ENCODE results near the gene SPCS1.

SPCS1 gene

GRCh38 chr3:52695798-52696671 is 9.9 kb upstream of the SPCS1 start:
- H3K9ac ChIP-seq (ENCODE audit: low read depth, low read length) = no peak overlapping the region
- H3K27ac ChIP-seq (ENCODE audit: low read depth, low read length) = no peak overlapping the region
- H3K36me3 ChIP-seq (ENCODE audit: control insufficient read depth, insufficient read depth, low read length) = peaks cover 88% of the 10 kb centered on the region
- H3K4me1 ChIP-seq (ENCODE audit: control insufficient read depth, insufficient read depth, low read length) = no peaks in the 10 kb centered on the region
- H3K27me3 ChIP-seq (ENCODE audit: control insufficient read depth, insufficient read depth, low read length) = no peaks in the 10 kb centered on the region
- no peak overlapping the region for H3K4me3 ChIP-seq (ENCODE audit: low read depth, low read length)
- no peaks in the 10 kb centered on the region for H3K9me3 ChIP-seq (ENCODE audit: control insufficient read depth, insufficient read depth, low read length)

- Histone ChIP-seq H3K4me1 (ENCODE audit: control insufficient read depth, insufficient read depth, low read length) (no peaks in the 10 kb centered on the region), H3K4me3 (ENCODE audit: low read depth, low read length) (no peak overlapping the region), H3K27me3 (ENCODE audit: control insufficient read depth, insufficient read depth, low read length) (no peaks in the 10 kb centered on the region), H3K27ac (ENCODE audit: low read depth, low read length) (no peak overlapping the region), H3K9me3 (ENCODE audit: control insufficient read depth, insufficient read depth, low read length) (no peaks in the 10 kb centered on the region), H3K36me3 (ENCODE audit: control insufficient read depth, insufficient read depth, low read length) (peaks cover 78% of the 10 kb centered on the region), H3K9ac (ENCODE audit: low read depth, low read length) (no peak overlapping the region)
These were observed 8.9 kb upstream of the SPCS1 start for GRCh38 chr3:52696830-52697631.

DNA sequence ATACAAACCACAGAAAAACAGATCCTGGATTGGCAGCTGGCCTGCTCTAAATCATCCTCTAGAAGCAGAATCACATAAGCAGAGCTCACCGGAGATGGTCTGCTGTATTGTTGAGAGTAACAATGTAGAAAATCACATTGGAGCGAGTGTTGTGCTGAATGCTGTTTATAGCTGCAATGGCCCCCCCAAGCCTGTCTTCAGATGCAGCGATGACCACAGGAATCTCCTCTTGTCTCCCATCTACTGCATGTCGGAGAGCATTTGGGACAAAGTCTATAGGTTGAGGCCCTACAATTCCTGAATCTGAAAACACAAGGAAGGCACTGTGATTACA is 8.3 kb upstream of the SPCS1 start:
- no peaks in the 10 kb centered on the region for H3K4me1 ChIP-seq (ENCODE audit: control insufficient read depth, insufficient read depth, low read length)
- H3K27me3 ChIP-seq (ENCODE audit: control insufficient read depth, insufficient read depth, low read length) = no peaks in the 10 kb centered on the region
- H3K9me3 ChIP-seq (ENCODE audit: control insufficient read depth, insufficient read depth, low read length) = no peaks in the 10 kb centered on the region
- no peak overlapping the region for H3K4me3 ChIP-seq (ENCODE audit: low read depth, low read length)
- H3K27ac ChIP-seq (ENCODE audit: low read depth, low read length) = no peak overlapping the region
- H3K36me3 ChIP-seq (ENCODE audit: control insufficient read depth, insufficient read depth, low read length) = peaks cover 72% of the 10 kb centered on the region
- no peak overlapping the region for H3K9ac ChIP-seq (ENCODE audit: low read depth, low read length)

- Histone ChIP-seq H3K4me3 (ENCODE audit: low read depth, low read length) (no peak overlapping the region), H3K4me1 (ENCODE audit: control insufficient read depth, insufficient read depth, low read length) (peaks cover 7% of the 10 kb centered on the region; the same call in 1 of the 2 replicates), H3K9me3 (ENCODE audit: control insufficient read depth, insufficient read depth, low read length) (no peaks in the 10 kb centered on the region), H3K9ac (ENCODE audit: low read depth, low read length) (no peak overlapping the region), H3K27me3 (ENCODE audit: control insufficient read depth, insufficient read depth, low read length) (no peaks in the 10 kb centered on the region), H3K27ac (ENCODE audit: low read depth, low read length) (no peak overlapping the region), H3K36me3 (ENCODE audit: control insufficient read depth, insufficient read depth, low read length) (peaks cover 30% of the 10 kb centered on the region)
These were observed 2.6 kb upstream of the SPCS1 start for GRCh38 chr3:52703341-52703740.

- H3K9ac ChIP-seq (ENCODE audit: low read depth, low read length) = peak overlapping the region; percentile 89
- no peaks in the 10 kb centered on the region for H3K27me3 ChIP-seq (ENCODE audit: control insufficient read depth, insufficient read depth, low read length)
- H3K9me3 ChIP-seq (ENCODE audit: control insufficient read depth, insufficient read depth, low read length) = no peaks in the 10 kb centered on the region
- H3K27ac ChIP-seq (ENCODE audit: low read depth, low read length) = peak overlapping the region; percentile 89
- peaks cover 7% of the 10 kb centered on the region; the same call in 1 of the 2 replicates for H3K4me1 ChIP-seq (ENCODE audit: control insufficient read depth, insufficient read depth, low read length)
- H3K36me3 ChIP-seq (ENCODE audit: control insufficient read depth, insufficient read depth, low read length) = peaks cover 26% of the 10 kb centered on the region
- peak overlapping the region; percentile 99 for H3K4me3 ChIP-seq (ENCODE audit: low read depth, low read length)
These were observed 1.1 kb upstream of the SPCS1 start for GRCh38 chr3:52704611-52705437.

- Histone ChIP-seq H3K4me3 (ENCODE audit: low read depth, low read length) (peak overlapping the region; percentile 99), H3K9me3 (ENCODE audit: control insufficient read depth, insufficient read depth, low read length) (no peaks in the 10 kb centered on the region), H3K27ac (ENCODE audit: low read depth, low read length) (peak overlapping the region; percentile 89), H3K4me1 (ENCODE audit: control insufficient read depth, insufficient read depth, low read length) (peaks cover 7% of the 10 kb centered on the region; the same call in 1 of the 2 replicates), H3K27me3 (ENCODE audit: control insufficient read depth, insufficient read depth, low read length) (no peaks in the 10 kb centered on the region), H3K9ac (ENCODE audit: low read depth, low read length) (peak overlapping the region; percentile 89), H3K36me3 (ENCODE audit: control insufficient read depth, insufficient read depth, low read length) (peaks cover 24% of the 10 kb centered on the region)
These were observed 543 bp upstream of the SPCS1 start for GRCh38 chr3:52705438-52705687.

DNA sequence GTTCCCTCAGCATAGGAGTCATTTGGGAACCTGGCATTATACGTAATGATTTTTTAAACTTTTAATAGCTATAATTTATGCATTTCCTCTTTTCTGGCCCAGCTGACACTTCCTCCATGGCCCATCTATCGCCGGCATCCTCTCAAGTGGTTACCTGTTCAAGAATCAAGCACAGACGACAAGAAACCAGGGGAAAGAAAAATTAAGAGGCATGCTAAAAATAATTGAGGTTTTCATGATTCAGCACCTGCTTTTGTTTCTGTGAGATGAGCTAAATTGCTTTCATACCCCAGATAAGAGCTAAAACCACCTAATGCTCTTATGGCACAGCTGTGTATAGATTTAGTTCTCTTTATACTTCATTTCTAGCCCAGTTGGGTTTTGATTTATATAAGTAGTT is 1.7 kb downstream of the SPCS1 start:
- H3K27ac ChIP-seq (ENCODE audit: low read depth, low read length) = no peak overlapping the region

DNA sequence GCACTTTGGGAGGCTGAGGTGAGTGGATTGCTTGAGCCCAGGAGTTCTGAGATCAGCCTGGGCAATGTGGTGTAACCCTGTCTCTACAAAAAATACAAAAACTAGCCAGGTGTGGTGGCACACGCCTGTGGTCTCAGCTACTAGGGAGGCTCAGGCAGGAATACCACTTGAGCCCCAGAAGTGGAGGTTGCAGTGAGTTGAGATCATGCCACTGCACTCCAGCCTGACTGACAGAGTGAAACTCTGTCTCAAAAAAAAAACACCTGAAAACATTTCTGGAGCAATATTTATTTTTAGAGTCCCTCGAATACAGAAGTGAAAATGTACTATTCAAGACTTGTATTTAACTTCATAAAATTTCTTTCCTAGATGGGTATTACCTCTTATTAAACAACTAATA is 4.6 kb downstream of the SPCS1 start:
- H3K36me3 ChIP-seq (ENCODE audit: control insufficient read depth, insufficient read depth, low read length) = peaks cover 38% of the 10 kb centered on the region
- no peak overlapping the region for H3K27ac ChIP-seq (ENCODE audit: low read depth, low read length)
- H3K9me3 ChIP-seq (ENCODE audit: control insufficient read depth, insufficient read depth, low read length) = no peaks in the 10 kb centered on the region

More for the DNA sequence above, 1.7 kb downstream of the SPCS1 start:
- no peaks in the 10 kb centered on the region for H3K27me3 ChIP-seq (ENCODE audit: control insufficient read depth, insufficient read depth, low read length)
- H3K36me3 ChIP-seq (ENCODE audit: control insufficient read depth, insufficient read depth, low read length) = peaks cover 39% of the 10 kb centered on the region
- H3K4me3 ChIP-seq (ENCODE audit: low read depth, low read length) = peak overlapping the region; percentile 99; the same call in 1 of the 2 replicates
- no peaks in the 10 kb centered on the region for H3K9me3 ChIP-seq (ENCODE audit: control insufficient read depth, insufficient read depth, low read length)
- H3K9ac ChIP-seq (ENCODE audit: low read depth, low read length) = no peak overlapping the region
- H3K4me1 ChIP-seq (ENCODE audit: control insufficient read depth, insufficient read depth, low read length) = peaks cover 7% of the 10 kb centered on the region; the same call in 1 of the 2 replicates

DNA sequence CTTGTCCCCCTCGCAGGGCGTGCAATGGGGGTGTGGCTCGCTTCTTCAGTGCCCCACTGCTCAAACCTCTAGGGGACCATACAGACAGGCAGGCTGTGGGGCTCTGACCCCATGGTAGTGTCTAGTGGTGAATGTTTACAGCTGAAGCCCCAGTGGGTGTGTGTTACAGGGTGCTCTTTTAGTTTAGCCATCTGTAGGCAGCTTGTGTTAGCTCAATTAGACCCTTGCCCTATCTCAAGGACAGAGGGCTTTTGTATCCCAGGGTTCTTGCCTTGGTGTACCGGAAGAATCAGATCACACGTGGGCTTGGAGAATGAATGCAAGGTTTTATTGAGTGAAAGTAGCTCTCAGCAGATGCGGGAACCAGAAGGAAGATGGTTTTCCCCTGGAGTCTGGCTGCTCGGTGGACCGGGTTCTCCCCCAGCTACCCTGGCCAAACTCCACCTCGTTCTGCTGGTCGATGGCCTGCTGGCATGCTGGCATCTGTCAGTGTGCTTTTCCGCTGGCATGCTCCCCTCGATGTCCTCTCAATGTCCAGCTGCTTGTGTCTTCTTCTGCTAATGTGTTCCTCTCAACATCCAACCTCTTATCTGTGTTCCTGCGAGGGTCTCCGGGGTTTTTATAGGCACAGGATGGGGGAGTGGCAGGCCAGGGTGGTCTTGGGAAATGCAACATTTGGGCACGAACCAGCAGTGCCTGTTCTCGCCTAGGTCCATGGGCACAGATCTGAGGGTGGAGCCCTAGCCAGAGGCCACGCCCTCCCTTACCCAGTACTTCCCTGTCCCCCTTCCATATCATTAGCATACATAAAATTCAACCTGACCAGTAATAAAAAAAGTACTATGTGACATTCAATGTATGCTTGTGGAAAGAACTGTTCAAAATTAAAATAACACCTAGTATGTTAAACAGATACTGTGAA is 6.6 kb downstream of the SPCS1 start:
- Histone ChIP-seq H3K27me3 (ENCODE audit: control insufficient read depth, insufficient read depth, low read length) (no peaks in the 10 kb centered on the region), H3K9me3 (ENCODE audit: control insufficient read depth, insufficient read depth, low read length) (no peaks in the 10 kb centered on the region), H3K4me1 (ENCODE audit: control insufficient read depth, insufficient read depth, low read length) (no peaks in the 10 kb centered on the region), H3K36me3 (ENCODE audit: control insufficient read depth, insufficient read depth, low read length) (peaks cover 35% of the 10 kb centered on the region), H3K9ac (ENCODE audit: low read depth, low read length) (no peak overlapping the region), H3K4me3 (ENCODE audit: low read depth, low read length) (no peak overlapping the region), H3K27ac (ENCODE audit: low read depth, low read length) (no peak overlapping the region)

More for the DNA sequence above, 4.6 kb downstream of the SPCS1 start:
- Histone ChIP-seq H3K9ac (ENCODE audit: low read depth, low read length) (no peak overlapping the region), H3K4me3 (ENCODE audit: low read depth, low read length) (no peak overlapping the region), H3K4me1 (ENCODE audit: control insufficient read depth, insufficient read depth, low read length) (no peaks in the 10 kb centered on the region), H3K27me3 (ENCODE audit: control insufficient read depth, insufficient read depth, low read length) (no peaks in the 10 kb centered on the region)
